ENCODE data around the gene DDX23.
"Not testable (repeated sequence)": the region's sequence is repeated elsewhere in the genome, so short reads cannot be mapped to it uniquely, and the experiment has no call there.

DDX23 gene

GRCh38 chr12:48882315-48882687 is 30.3 kb upstream of the DDX23 start:
- peaks cover 11% of the 10 kb centered on the region for H3K27me3 ChIP-seq (ENCODE audit: insufficient read depth, poor library complexity, severe bottlenecking)
- ATAC-seq (ENCODE audit: low read depth) (no peak), DNase-seq (ENCODE audit: low spot score) (no peak)
- H3K4me3 ChIP-seq (ENCODE audit: severe bottlenecking): no peak overlapping the region
- TF ChIP-seq CTCF (IDR thresholded peaks at IDR 0.05; ENCODE audit: poor library complexity, severe bottlenecking): no peak
- H3K9me3 ChIP-seq (ENCODE audit: severe bottlenecking): no peaks in the 10 kb centered on the region
- peaks cover 5% of the 10 kb centered on the region for H3K4me1 ChIP-seq (ENCODE audit: insufficient read depth, poor library complexity, severe bottlenecking)
- H3K36me3 ChIP-seq (ENCODE audit: low read depth): no peaks in the 10 kb centered on the region
- H3K27ac ChIP-seq (ENCODE audit: poor library complexity, severe bottlenecking): no peak overlapping the region

GRCh38 chr12:48881686-48882314 is 29.8 kb upstream of the DDX23 start:
- Histone ChIP-seq H3K9me3 (ENCODE audit: severe bottlenecking) (no peaks in the 10 kb centered on the region), H3K4me3 (ENCODE audit: severe bottlenecking) (no peak overlapping the region), H3K36me3 (ENCODE audit: low read depth) (no peaks in the 10 kb centered on the region), H3K4me1 (ENCODE audit: insufficient read depth, poor library complexity, severe bottlenecking) (peaks cover 5% of the 10 kb centered on the region), H3K27me3 (ENCODE audit: insufficient read depth, poor library complexity, severe bottlenecking) (peaks cover 11% of the 10 kb centered on the region), H3K27ac (ENCODE audit: poor library complexity, severe bottlenecking) (no peak overlapping the region)
- DNase-seq (ENCODE audit: low spot score) (no peak), ATAC-seq (ENCODE audit: low read depth) (no peak)
- TF ChIP-seq CTCF (IDR thresholded peaks at IDR 0.05; ENCODE audit: poor library complexity, severe bottlenecking): no peak

DNA sequence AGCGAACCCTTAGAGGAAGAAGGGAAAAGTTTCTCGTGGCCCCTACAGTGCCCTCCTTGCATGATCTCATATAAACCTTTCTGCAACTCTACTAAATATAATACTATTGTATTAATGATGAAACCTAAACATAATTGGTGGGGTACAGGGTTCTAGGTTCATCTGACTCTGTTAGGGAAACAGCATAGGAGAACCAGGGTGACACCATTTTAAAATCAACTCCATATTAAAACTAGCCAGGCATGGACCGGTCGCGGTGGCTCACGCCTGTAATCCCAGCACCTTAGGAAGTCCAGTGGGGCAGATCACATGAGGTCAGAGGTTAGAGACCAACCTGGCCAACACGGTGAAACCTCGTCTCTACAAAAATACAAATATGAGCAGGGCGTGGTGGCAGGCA is 28.7 kb upstream of the DDX23 start:
- DNase-seq (ENCODE audit: low spot score): no peak
- peaks cover 5% of the 10 kb centered on the region for H3K4me1 ChIP-seq (ENCODE audit: insufficient read depth, poor library complexity, severe bottlenecking)
- ATAC-seq (ENCODE audit: low read depth): no peak
- H3K9me3 ChIP-seq (ENCODE audit: severe bottlenecking): no peaks in the 10 kb centered on the region
- H3K36me3 ChIP-seq (ENCODE audit: low read depth): no peaks in the 10 kb centered on the region
- H3K27me3 ChIP-seq (ENCODE audit: insufficient read depth, poor library complexity, severe bottlenecking): peaks cover 11% of the 10 kb centered on the region
- H3K27ac ChIP-seq (ENCODE audit: poor library complexity, severe bottlenecking): no peak overlapping the region
- no peak overlapping the region for H3K4me3 ChIP-seq (ENCODE audit: severe bottlenecking)
- no peak for TF ChIP-seq CTCF (IDR thresholded peaks at IDR 0.05; ENCODE audit: poor library complexity, severe bottlenecking)

GRCh38 chr12:48878548-48878947 is 26.6 kb upstream of the DDX23 start:
- Histone ChIP-seq H3K27me3 (ENCODE audit: insufficient read depth, poor library complexity, severe bottlenecking) (peaks cover 11% of the 10 kb centered on the region), H3K27ac (ENCODE audit: poor library complexity, severe bottlenecking) (no peak overlapping the region), H3K9me3 (ENCODE audit: severe bottlenecking) (no peaks in the 10 kb centered on the region), H3K4me1 (ENCODE audit: insufficient read depth, poor library complexity, severe bottlenecking) (peaks cover 5% of the 10 kb centered on the region), H3K36me3 (ENCODE audit: low read depth) (no peaks in the 10 kb centered on the region), H3K4me3 (ENCODE audit: severe bottlenecking) (no peak overlapping the region)
- no peak for ATAC-seq (ENCODE audit: low read depth)
- no peak for TF ChIP-seq CTCF (IDR thresholded peaks at IDR 0.05; ENCODE audit: poor library complexity, severe bottlenecking)
- DNase-seq (ENCODE audit: low spot score): no peak

DNA sequence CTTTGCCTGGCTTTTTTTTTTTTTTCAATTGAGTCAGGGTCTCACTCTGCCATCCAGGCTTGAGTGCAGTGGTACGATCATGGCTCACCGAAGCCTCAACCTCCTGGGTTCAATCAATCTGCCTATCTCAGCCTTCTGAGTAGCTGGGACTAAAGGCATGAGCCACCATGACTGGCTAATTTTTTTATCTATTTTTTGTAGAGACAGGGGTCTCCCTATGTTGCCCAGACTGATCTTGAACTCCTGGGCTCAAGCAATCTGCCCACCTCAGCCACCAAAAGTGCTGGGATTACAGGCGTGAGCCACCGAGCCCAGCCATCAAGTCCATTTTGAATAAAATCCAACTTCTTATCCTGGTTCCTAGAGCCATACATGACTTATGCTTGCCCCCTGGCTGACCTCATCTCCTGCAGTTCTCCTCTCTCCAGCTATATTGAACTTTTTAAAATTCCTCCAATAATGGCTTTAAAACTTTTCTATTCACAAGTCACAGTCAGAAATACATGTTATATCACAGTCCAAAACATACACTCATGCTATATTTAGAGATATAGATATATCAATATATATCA is 24.1 kb upstream of the DDX23 start:
- Histone ChIP-seq H3K27ac (ENCODE audit: poor library complexity, severe bottlenecking) (no peak overlapping the region), H3K4me3 (ENCODE audit: severe bottlenecking) (no peak overlapping the region), H3K27me3 (ENCODE audit: insufficient read depth, poor library complexity, severe bottlenecking) (peaks cover under 1% of the 10 kb centered on the region), H3K4me1 (ENCODE audit: insufficient read depth, poor library complexity, severe bottlenecking) (no peaks in the 10 kb centered on the region), H3K9me3 (ENCODE audit: severe bottlenecking) (no peaks in the 10 kb centered on the region), H3K36me3 (ENCODE audit: low read depth) (no peaks in the 10 kb centered on the region)
- no peak for TF ChIP-seq CTCF (IDR thresholded peaks at IDR 0.05; ENCODE audit: poor library complexity, severe bottlenecking)
- DNase-seq (ENCODE audit: low spot score) (no peak), ATAC-seq (ENCODE audit: low read depth) (no peak)

GRCh38 chr12:48873534-48873933 is 21.6 kb upstream of the DDX23 start:
- ATAC-seq (ENCODE audit: low read depth); H3K27me3 ChIP-seq (ENCODE audit: insufficient read depth, poor library complexity, severe bottlenecking); H3K36me3 ChIP-seq (ENCODE audit: low read depth); H3K27ac ChIP-seq (ENCODE audit: poor library complexity, severe bottlenecking); H3K4me3 ChIP-seq (ENCODE audit: severe bottlenecking); DNase-seq (ENCODE audit: low spot score); H3K4me1 ChIP-seq (ENCODE audit: insufficient read depth, poor library complexity, severe bottlenecking); H3K9me3 ChIP-seq (ENCODE audit: severe bottlenecking): not testable (repeated sequence)

Measured in RWPE2 (cell line).